Measurements from ENCODE around the gene IL20RA. TPM values are rescaled to one million over a fixed set of nuclear protein-coding genes. Genes with fewer than 3 reads are reported as not detected.

Gene IL20RA
- total RNA-seq, 4 donors from 2014 or later = 0.47 to 2.5 (median 1.7) TPM; not detected in 1

DNA sequence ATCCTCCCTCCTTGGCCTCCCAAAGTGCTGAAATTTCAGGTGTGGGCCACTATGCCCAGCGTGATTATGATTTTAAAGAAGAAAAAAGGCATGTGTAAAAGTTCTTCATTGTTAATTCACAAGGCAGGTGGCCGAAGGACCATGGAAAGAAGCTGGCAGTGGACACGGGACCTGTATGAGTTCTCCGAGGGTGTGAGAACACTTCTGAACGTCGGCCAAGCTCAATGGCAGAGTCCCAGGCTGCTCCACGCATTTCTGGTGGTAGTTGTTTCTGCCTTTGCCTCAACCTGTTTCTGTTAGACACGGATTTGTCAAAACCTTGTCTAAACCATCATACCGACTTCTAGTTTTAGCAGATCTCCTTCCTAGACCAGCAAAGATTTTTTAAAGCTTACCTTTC is 36.6 kb downstream of the IL20RA start:
- DNase-seq = no peak
- Histone ChIP-seq H3K4me1 (no peaks in the 10 kb centered on the region), H3K36me3 (no peaks in the 10 kb centered on the region), H3K27ac (no peak overlapping the region), H3K4me3 (no peak overlapping the region), H3K9me3 (no peaks in the 10 kb centered on the region), H3K27me3 (no peaks in the 10 kb centered on the region)
- no peak for TF ChIP-seq POLR2A (IDR thresholded peaks at IDR 0.05)
- TF ChIP-seq, protein P1, sequence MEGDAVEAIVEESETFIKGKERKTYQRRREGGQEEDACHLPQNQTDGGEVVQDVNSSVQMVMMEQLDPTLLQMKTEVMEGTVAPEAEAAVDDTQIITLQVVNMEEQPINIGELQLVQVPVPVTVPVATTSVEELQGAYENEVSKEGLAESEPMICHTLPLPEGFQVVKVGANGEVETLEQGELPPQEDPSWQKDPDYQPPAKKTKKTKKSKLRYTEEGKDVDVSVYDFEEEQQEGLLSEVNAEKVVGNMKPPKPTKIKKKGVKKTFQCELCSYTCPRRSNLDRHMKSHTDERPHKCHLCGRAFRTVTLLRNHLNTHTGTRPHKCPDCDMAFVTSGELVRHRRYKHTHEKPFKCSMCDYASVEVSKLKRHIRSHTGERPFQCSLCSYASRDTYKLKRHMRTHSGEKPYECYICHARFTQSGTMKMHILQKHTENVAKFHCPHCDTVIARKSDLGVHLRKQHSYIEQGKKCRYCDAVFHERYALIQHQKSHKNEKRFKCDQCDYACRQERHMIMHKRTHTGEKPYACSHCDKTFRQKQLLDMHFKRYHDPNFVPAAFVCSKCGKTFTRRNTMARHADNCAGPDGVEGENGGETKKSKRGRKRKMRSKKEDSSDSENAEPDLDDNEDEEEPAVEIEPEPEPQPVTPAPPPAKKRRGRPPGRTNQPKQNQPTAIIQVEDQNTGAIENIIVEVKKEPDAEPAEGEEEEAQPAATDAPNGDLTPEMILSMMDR (IDR thresholded peaks at IDR 0.05) = no peak

DNA sequence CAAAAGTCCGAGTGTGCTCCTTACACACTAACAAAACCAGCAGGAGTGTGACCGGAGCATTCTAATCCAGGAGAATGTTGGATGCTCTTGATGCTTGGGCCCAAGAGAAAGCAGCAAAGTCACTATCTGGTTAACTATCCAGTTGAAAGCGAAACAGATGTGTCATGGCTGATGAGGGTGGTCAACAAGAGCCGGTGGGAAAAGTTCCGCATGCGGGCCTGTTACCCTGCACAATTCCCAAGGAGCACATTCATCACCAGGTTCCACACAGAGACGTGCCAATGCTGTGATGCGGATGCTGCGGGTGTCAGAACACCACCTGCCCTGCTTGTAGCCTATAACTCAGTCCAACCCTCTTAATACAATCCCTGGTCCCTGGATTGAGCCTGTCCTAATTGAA is 38.7 kb downstream of the IL20RA start:
- no peak for DNase-seq
- no peaks in the 10 kb centered on the region for H3K9me3 ChIP-seq
- H3K4me3 ChIP-seq = no peak overlapping the region
- TF ChIP-seq, protein P1 (IDR thresholded peaks at IDR 0.05) = no peak
- TF ChIP-seq POLR2A (IDR thresholded peaks at IDR 0.05) = no peak
- H3K36me3 ChIP-seq = no peaks in the 10 kb centered on the region
- H3K27ac ChIP-seq = no peak overlapping the region
- no peaks in the 10 kb centered on the region for H3K27me3 ChIP-seq
- no peaks in the 10 kb centered on the region for H3K4me1 ChIP-seq

DNA sequence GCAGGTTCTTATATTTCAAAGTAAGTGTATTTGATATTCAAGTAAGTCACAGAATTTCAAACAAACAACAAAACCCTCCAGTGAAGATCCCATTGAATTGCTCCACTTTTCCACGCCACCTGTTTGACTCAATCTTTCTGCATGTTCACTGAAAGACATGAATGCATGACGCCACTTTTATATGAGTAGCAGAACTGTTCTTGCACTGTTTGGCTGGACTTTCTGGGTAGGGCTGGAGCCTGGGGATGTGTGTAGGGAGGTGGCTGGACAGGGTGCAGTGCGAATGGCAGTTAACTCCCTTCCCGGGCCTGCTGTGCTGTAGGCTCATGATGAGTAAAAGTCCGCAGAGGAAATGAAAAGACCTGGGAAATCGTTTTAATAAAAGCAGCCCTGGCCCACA is 39.7 kb downstream of the IL20RA start:
- DNase-seq = no peak
- H3K4me3 ChIP-seq = no peak overlapping the region
- TF ChIP-seq POLR2A (IDR thresholded peaks at IDR 0.05) = no peak
- TF ChIP-seq, protein P1 (IDR thresholded peaks at IDR 0.05) = no peak
- H3K27ac ChIP-seq = no peak overlapping the region
- H3K4me1 ChIP-seq = no peaks in the 10 kb centered on the region
- no peaks in the 10 kb centered on the region for H3K27me3 ChIP-seq
- no peaks in the 10 kb centered on the region for H3K36me3 ChIP-seq
- H3K9me3 ChIP-seq = no peaks in the 10 kb centered on the region

DNA sequence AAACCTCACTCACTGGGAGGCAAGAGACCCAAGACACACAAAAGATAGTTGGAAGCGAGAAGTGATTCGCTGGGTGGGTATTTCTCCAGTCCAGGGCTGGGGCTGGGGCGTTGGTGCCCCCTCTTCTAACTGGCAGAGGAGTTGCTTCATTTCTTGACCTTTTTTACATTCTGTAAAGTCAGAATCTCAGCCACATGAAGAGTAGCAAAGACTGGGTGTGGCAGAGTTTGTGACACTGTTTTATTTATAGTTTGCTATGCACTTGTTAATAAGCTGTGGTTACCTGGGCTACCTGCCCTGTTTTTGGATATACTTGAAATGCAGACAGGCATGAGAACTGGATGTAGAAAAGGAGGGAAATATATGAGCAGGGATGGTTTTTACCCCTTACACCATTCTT is 42.3 kb downstream of the IL20RA start:
- Histone ChIP-seq H3K9me3 (no peaks in the 10 kb centered on the region), H3K4me1 (no peaks in the 10 kb centered on the region), H3K27ac (no peak overlapping the region), H3K36me3 (no peaks in the 10 kb centered on the region), H3K4me3 (no peak overlapping the region), H3K27me3 (no peaks in the 10 kb centered on the region)
- TF ChIP-seq, protein P1 (IDR thresholded peaks at IDR 0.05) = no peak
- TF ChIP-seq POLR2A (IDR thresholded peaks at IDR 0.05) = no peak
- no peak for DNase-seq

DNA sequence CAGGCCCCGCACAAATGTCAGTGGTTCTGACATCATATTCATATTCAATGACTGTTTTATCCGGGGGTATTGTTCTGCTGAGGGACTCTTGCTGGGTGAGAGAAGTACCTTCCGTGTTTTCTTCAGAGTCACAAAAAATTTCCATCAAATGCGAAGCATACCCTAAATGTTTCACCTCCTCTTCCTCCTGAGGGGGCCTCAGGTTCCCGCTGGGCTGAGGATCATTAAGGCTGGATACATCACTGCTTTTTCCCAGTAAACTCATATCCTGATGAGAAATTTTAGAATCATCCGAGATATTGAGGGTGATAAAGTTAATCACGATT is 42.8 kb downstream of the IL20RA start:
- DNase-seq = no peak
- no peaks in the 10 kb centered on the region for H3K36me3 ChIP-seq
- TF ChIP-seq, protein P1 (IDR thresholded peaks at IDR 0.05) = no peak
- no peak for TF ChIP-seq POLR2A (IDR thresholded peaks at IDR 0.05)
- no peaks in the 10 kb centered on the region for H3K27me3 ChIP-seq
- no peaks in the 10 kb centered on the region for H3K9me3 ChIP-seq
- no peaks in the 10 kb centered on the region for H3K4me1 ChIP-seq
- no peak overlapping the region for H3K4me3 ChIP-seq
- no peak overlapping the region for H3K27ac ChIP-seq

DNA sequence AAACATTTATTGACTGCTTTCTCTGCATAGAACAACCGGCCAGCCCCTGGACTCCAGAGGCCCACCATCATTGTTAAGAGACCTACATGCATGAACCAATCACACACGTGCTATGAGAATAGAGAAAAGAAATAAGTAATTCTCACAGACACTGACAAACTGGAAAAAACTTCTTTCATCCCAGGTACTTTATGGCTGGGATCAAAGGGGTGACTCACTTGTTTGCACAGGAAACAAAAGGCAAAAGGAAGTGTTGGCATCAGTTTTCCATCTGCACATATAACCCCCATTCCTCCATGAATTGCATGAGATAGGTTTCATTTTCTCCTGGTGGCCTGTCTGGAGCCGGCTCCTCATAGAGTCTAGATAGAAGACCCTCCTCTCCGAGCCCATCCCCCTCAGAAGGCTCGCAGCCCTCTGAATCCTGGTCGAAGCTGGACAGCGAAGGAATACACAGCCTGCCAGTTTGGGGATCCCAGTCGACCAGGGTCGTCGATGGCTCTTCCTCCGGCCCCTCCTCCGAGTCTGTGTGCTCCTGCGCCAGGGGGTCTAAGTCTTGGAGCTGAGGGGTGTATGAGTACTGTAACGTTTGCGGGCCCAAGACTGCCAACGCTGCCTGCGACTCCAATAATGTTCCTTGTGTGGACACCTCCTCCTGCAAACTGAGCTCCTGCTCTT is 43.3 kb downstream of the IL20RA start:
- Histone ChIP-seq H3K4me1 (no peaks in the 10 kb centered on the region), H3K9me3 (no peaks in the 10 kb centered on the region), H3K4me3 (no peak overlapping the region), H3K27ac (no peak overlapping the region), H3K36me3 (no peaks in the 10 kb centered on the region), H3K27me3 (no peaks in the 10 kb centered on the region)
- no peak for DNase-seq
- no peak for TF ChIP-seq POLR2A (IDR thresholded peaks at IDR 0.05)
- TF ChIP-seq, protein P1 (IDR thresholded peaks at IDR 0.05) = no peak
